Bronchial epithelial cell (primary cell): ENCODE results near the gene ZNG1F. TPM values are rescaled to one million over a fixed set of nuclear protein-coding genes. Genes with fewer than 3 reads are reported as not detected.
A peak's percentile ranks its signal among the peaks of the same experiment; 100 is the strongest.
"Not testable (repeated sequence)": the region's sequence is repeated elsewhere in the genome, so short reads cannot be mapped to it uniquely, and the experiment has no call there.

Experiments
- DNase-seq: peaks from one replicate; pipeline ENCODE4 v3.0.0-alpha.2; 2010; ENCODE audit warnings: low read depth
- FAIRE-seq: peaks from 2 replicates; lab custom pipeline; 2011; peaks lifted over from hg19 to GRCh38; lab: Jason Lieb, UNC
- H3K27me3 ChIP-seq: 2 replicates; pipeline ENCODE4 v1.5.1; 2011; ENCODE audit warnings: low read length; ENCODE audit not compliant: control insufficient read depth, insufficient read depth
- H3K36me3 ChIP-seq: 2 replicates; pipeline ENCODE4 v1.5.1; 2011; ENCODE audit warnings: low read length; ENCODE audit not compliant: control insufficient read depth, insufficient read depth
- H3K4me3 ChIP-seq: 2 replicates; pipeline ENCODE4 v1.5.1; 2011; ENCODE audit warnings: mild to moderate bottlenecking, low read depth, low read length, control low read depth
- CTCF ChIP-seq: IDR thresholded peaks from 2 replicates; pipeline ENCODE4 v1.5.1; 2011; ENCODE audit warnings: mild to moderate bottlenecking, moderate library complexity, low read length, control low read depth, inconsistent platforms; ENCODE audit not compliant: insufficient read depth, severe bottlenecking
- total RNA-seq: library from RNA; depleted of rRNA; stranded (reverse); fragments of >200 nt; gene quantifications from 2 replicates; pipeline ENCODE4 v1.2.1, GENCODE V29; 2014

ZNG1F gene
- total RNA-seq, 1 donor from 2014 or later, result 9.0 TPM

- TF ChIP-seq CTCF, result peak; percentile 23
Measured at GRCh38 chr9:41088450-41089059, 100.6 kb downstream of the ZNG1F start.

GRCh38 chr9:41087929-41088328 lies 101.2 kb downstream of the ZNG1F start:
- DNase-seq, H3K36me3 ChIP-seq, H3K27me3 ChIP-seq, FAIRE-seq, H3K4me3 ChIP-seq: not testable (repeated sequence)

More at GRCh38 chr9:41088450-41089059, 100.6 kb downstream of the ZNG1F start:
- H3K4me3 ChIP-seq, H3K36me3 ChIP-seq, DNase-seq, FAIRE-seq, H3K27me3 ChIP-seq: not testable (repeated sequence)

GRCh38 chr9:41087157-41087780 lies 101.8 kb downstream of the ZNG1F start:
- not testable (repeated sequence) for DNase-seq, FAIRE-seq, H3K27me3 ChIP-seq, H3K36me3 ChIP-seq, H3K4me3 ChIP-seq

- not testable (repeated sequence) for H3K36me3 ChIP-seq, H3K27me3 ChIP-seq, DNase-seq, H3K4me3 ChIP-seq, FAIRE-seq
Measured at GRCh38 chr9:41086685-41087084, 102.4 kb downstream of the ZNG1F start.

GRCh38 chr9:41086215-41086614 lies 102.9 kb downstream of the ZNG1F start:
- H3K36me3 ChIP-seq, H3K4me3 ChIP-seq, FAIRE-seq, H3K27me3 ChIP-seq, DNase-seq: not testable (repeated sequence)

GRCh38 chr9:41082358-41082757 lies 106.8 kb downstream of the ZNG1F start:
- FAIRE-seq, H3K36me3 ChIP-seq, H3K4me3 ChIP-seq, H3K27me3 ChIP-seq: not testable (repeated sequence)
- peak; percentile 7 for DNase-seq

Other genes with a start within 250 kb of the ZNG1F start
- 0.13 TPM in 1 of 2 replicates, not detected in the other for gene FOXD4L6, start 60.6 kb downstream of the ZNG1F start, total RNA-seq